Spinal cord (tissue), 10 donors: ENCODE data around the gene ASIC3. TPM values are rescaled to one million over a fixed set of nuclear protein-coding genes. Genes with fewer than 3 reads are reported as not detected.

Experiments used
- DNase-seq, 6 donors: peaks; one replicate each; pipeline versions ENCODE4 v3.0.0 to v3.0.0-alpha.2; 2013 to 2015; ENCODE audit warnings: low spot score in 6 of 6, low read depth in 4 of 6
- H3K27ac ChIP-seq: one replicate; pipeline ENCODE4 v1.5.1; 2013; ENCODE audit warnings: low read depth, low read length, control low read depth
- H3K27me3 ChIP-seq: one replicate; pipeline ENCODE4 v1.6.1; 2013; ENCODE audit warnings: low read length; ENCODE audit not compliant: control insufficient read depth, insufficient read depth
- H3K36me3 ChIP-seq: one replicate; pipeline ENCODE4 v1.6.1; 2013; ENCODE audit warnings: low read length; ENCODE audit not compliant: control insufficient read depth, insufficient read depth
- H3K4me1 ChIP-seq: one replicate; pipeline ENCODE4 v1.6.1; 2013; ENCODE audit warnings: low read length; ENCODE audit not compliant: control insufficient read depth, insufficient read depth
- H3K4me3 ChIP-seq: one replicate; pipeline ENCODE4 v1.5.1; 2013; ENCODE audit warnings: low read depth, low read length, control low read depth
- H3K9me3 ChIP-seq: one replicate; pipeline ENCODE4 v1.6.1; 2013; ENCODE audit warnings: low read length; ENCODE audit not compliant: control insufficient read depth, insufficient read depth
- WGBS: methylation state at CpG from one replicate; pipeline ENCODE4 v1.1.5; 2013; ENCODE audit warnings: missing lambda C conversion rate; ENCODE audit not compliant: insufficient coverage; 5-methylcytosine and 5-hydroxymethylcytosine counted together
- polyA plus RNA-seq, 2 donors: library from polyadenylated mRNA; unstranded; fragments of 120-200 nt; gene quantifications; one replicate each; pipeline ENCODE4 v1.2.1, GENCODE V29; 2013; ENCODE audit not compliant: insufficient read length in 2 of 2
- total RNA-seq, 2 donors: library from RNA; depleted of rRNA in 1 of 2; stranded (reverse); fragments of 120-200 nt in 1 of 2; fragments of >200 nt in 1 of 2; gene quantifications; one replicate each; pipeline versions ENCODE4 v1.2.3 to v1.2.4, GENCODE V29; 2013 to 2014
- donor health status: healthy.

The ASIC3 gene
- total and polyA plus RNA-seq, 4 donors = 1.5 to 18.0 (median 8.8) TPM

DNA sequence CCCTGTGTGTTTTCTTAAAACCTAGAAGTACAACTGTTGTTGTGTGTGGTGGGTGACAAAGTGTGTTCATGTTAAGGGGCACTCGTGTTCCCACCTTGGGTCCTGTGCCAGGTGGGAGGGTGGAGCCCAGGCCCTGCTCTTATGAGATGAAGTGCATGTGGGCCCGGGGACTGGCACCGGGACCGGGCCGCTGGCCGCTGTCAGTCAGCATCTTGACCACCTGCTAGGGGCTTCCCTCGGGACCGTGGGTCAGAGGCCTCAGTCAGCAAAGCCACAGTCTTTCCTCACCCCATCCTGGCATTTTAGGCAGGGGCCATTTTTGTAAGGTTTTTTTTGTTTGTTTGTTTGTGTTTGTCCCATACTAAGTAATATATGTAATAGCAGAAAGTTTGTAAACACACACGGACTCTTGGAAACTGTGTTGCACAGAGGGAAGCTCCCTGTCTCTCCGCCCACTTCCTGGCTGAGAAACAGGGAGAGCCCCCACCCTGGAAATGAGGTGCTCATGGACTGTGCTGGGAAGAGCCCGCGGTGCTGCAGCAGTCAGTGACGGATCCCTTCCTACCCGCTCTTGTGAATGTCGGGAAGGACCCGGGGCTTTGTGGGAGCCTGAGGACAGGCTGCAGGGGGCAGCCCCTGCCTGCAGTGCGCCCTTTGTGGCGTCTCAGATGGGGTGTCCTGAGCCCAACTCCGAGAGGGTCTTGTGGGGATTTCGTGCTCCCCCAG lies 51.3 kb downstream of the ASIC3 start:
- no peak overlapping the region for H3K4me3 ChIP-seq

DNA sequence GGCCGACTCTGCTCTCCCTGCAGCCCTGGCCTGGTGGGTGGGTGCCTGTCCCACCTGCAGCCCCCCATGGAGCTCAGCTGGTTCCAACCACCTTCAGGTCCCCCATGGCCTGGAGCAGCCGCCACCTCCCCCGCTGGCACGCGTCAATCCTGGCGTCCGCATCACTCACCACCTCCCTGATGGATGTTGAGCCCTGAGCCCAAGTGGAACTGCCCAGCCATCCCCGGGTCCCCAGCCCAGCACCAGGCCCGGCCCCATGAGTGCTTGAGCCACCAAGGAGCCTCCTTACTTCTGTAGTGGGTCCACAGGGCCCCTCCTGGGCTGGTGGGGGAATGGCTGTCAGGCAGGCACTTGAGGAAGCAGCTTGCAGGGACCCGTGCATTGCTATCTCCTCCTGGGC lies 52.6 kb downstream of the ASIC3 start:
- Histone ChIP-seq H3K27ac (no peak overlapping the region), H3K4me3 (no peak overlapping the region), H3K4me1 (peaks cover 13% of the 10 kb centered on the region), H3K9me3 (no peaks in the 10 kb centered on the region), H3K36me3 (peaks cover 40% of the 10 kb centered on the region), H3K27me3 (no peaks in the 10 kb centered on the region)
- no peak for DNase-seq
- 97% methylated on average over 10 of the region's 10 CpGs for WGBS

More for the DNA sequence above, 51.3 kb downstream of the ASIC3 start:
- H3K27ac ChIP-seq = no peak overlapping the region
- H3K4me1 ChIP-seq = peaks cover 17% of the 10 kb centered on the region
- H3K36me3 ChIP-seq = peaks cover 38% of the 10 kb centered on the region
- no peaks in the 10 kb centered on the region for H3K27me3 ChIP-seq
- no peak for DNase-seq
- 69% methylated on average over 15 of the region's 20 CpGs for WGBS
- no peaks in the 10 kb centered on the region for H3K9me3 ChIP-seq

DNA sequence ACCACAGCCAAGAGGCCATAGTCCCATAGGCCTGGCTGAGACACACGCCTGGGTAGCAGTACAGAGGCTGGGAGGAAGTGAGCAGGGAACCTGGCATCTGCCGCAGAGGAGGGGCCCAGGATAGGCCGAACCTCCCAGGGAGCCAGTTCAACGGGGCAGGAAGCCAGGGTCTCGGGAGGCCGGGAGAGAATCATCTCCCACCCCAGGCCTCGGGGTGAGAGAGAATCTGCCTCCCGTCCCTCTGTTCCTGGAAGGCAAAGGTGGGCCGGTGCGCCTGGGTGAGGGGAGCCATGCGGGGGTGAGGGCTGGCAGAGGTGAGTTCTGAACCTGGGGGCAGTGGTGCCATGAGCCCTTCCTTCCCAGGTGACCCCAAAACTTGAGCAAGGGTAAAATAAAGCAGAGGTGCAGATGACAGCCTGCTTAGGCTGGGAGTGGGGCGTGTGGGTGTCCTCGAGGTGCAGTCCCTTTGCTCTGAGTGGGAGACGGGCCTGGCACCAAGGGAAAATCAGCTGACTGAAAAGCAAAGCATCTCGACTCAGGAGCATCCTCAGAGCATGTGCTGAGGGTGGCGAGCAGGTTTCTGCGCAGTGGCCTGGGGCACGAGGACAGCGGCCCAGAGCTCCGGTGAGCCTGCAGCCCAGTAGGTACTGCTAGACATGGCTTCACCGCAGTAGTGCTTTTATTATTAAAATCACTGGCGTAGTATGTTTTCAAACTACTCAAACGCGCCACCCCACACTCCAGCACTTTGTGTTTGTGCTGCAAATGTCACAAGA lies 53.5 kb downstream of the ASIC3 start:
- Histone ChIP-seq H3K27me3 (no peaks in the 10 kb centered on the region), H3K4me3 (no peak overlapping the region), H3K4me1 (peaks cover 13% of the 10 kb centered on the region), H3K36me3 (peaks cover 36% of the 10 kb centered on the region), H3K9me3 (no peaks in the 10 kb centered on the region), H3K27ac (no peak overlapping the region)
- 85% methylated on average over 19 of the region's 24 CpGs for WGBS
- DNase-seq = no peak

Other genes starting within 250 kb of the ASIC3 start
- gene TMEM176B, start 248.2 kb upstream of the ASIC3 start, total RNA-seq = 10 to 100 TPM; 28.4 to 50.6 TPM
- gene TMEM176B, start 248.2 kb upstream of the ASIC3 start, polyA plus RNA-seq = 10 to 100 TPM; 21.7 to 24.2 TPM
- 10 to 100 TPM; 14.7 to 24.2 TPM for gene TMEM176A, start 247.8 kb upstream of the ASIC3 start, total RNA-seq
- gene TMEM176A, start 247.8 kb upstream of the ASIC3 start, polyA plus RNA-seq = 10 to 100 TPM; 13.6 to 17.1 TPM
- gene AOC1, start 196.0 kb upstream of the ASIC3 start, total RNA-seq = under 1 TPM in 1 of 2 donors, not detected in 1; 0.20 TPM
- under 1 TPM; 0.27 to 0.78 TPM for gene AOC1, start 196.0 kb upstream of the ASIC3 start, polyA plus RNA-seq
- gene KCNH2, start 70.2 kb upstream of the ASIC3 start, total RNA-seq = 10 to 100 TPM in 1 of 2 donors, 1 to 10 TPM in 1; 9.1 to 14.4 TPM
- gene KCNH2, start 70.2 kb upstream of the ASIC3 start, polyA plus RNA-seq = 10 to 100 TPM; 35.3 to 39.4 TPM
- gene NOS3, start 57.5 kb upstream of the ASIC3 start, total RNA-seq = 10 to 100 TPM in 1 of 2 donors, 1 to 10 TPM in 1; 2.4 to 13.4 TPM
- 10 to 100 TPM in 1 of 2 donors, 1 to 10 TPM in 1; 7.3 to 11.3 TPM for gene NOS3, start 57.5 kb upstream of the ASIC3 start, polyA plus RNA-seq
- gene ATG9B, start 24.0 kb upstream of the ASIC3 start, total RNA-seq = 1 to 10 TPM; 2.3 to 3.6 TPM
- 10 to 100 TPM; 20.6 to 21.3 TPM for gene ATG9B, start 24.0 kb upstream of the ASIC3 start, polyA plus RNA-seq
- gene ABCB8, start 20.1 kb upstream of the ASIC3 start, total RNA-seq = 10 to 100 TPM; 23.1 to 29.1 TPM
- gene ABCB8, start 20.1 kb upstream of the ASIC3 start, polyA plus RNA-seq = 10 to 100 TPM; 46.4 to 69.4 TPM
- gene CDK5, start 9.4 kb downstream of the ASIC3 start, total RNA-seq = 10 to 100 TPM; 33.3 to 42.8 TPM
- 10 to 100 TPM; 86.7 to 94.3 TPM for gene CDK5, start 9.4 kb downstream of the ASIC3 start, polyA plus RNA-seq
- gene SLC4A2, start 11.1 kb downstream of the ASIC3 start, total RNA-seq = 100 to 1,000 TPM in 1 of 2 donors, 10 to 100 TPM in 1; 27.5 to 101 TPM
- gene SLC4A2, start 11.1 kb downstream of the ASIC3 start, polyA plus RNA-seq = 10 to 100 TPM; 69.3 to 89.8 TPM
- gene FASTK, start 32.3 kb downstream of the ASIC3 start, total RNA-seq = 10 to 100 TPM; 30.9 to 60.2 TPM
- gene FASTK, start 32.3 kb downstream of the ASIC3 start, polyA plus RNA-seq = 10 to 100 TPM; 71.4 to 80.7 TPM
- 10 to 100 TPM in 1 of 2 donors, 1 to 10 TPM in 1; 8.5 to 25.0 TPM for gene TMUB1, start 35.0 kb downstream of the ASIC3 start, total RNA-seq
- gene TMUB1, start 35.0 kb downstream of the ASIC3 start, polyA plus RNA-seq = 10 to 100 TPM; 51.0 to 57.2 TPM
- gene AGAP3, start 37.9 kb downstream of the ASIC3 start, total RNA-seq = 10 to 100 TPM; 45.7 to 56.8 TPM
- 100 to 1,000 TPM; 212 to 247 TPM for gene AGAP3, start 37.9 kb downstream of the ASIC3 start, polyA plus RNA-seq
- gene GBX1, start 119.2 kb downstream of the ASIC3 start, total RNA-seq = 1 to 10 TPM; 1.3 to 2.4 TPM
- gene GBX1, start 119.2 kb downstream of the ASIC3 start, polyA plus RNA-seq = 1 to 10 TPM; 5.1 to 7.3 TPM
- gene ASB10, start 138.7 kb downstream of the ASIC3 start, total RNA-seq = not detected
- under 1 TPM in 1 of 2 donors, not detected in 1; 0.12 TPM for gene ASB10, start 138.7 kb downstream of the ASIC3 start, polyA plus RNA-seq
- not detected for gene H2BK1, start 162.0 kb downstream of the ASIC3 start, total RNA-seq
- gene H2BK1, start 162.0 kb downstream of the ASIC3 start, polyA plus RNA-seq = not detected
- gene ABCF2, start 178.7 kb downstream of the ASIC3 start, total RNA-seq = 10 to 100 TPM; 23.6 to 32.1 TPM
- 10 to 100 TPM; 35.8 to 38.3 TPM for gene ABCF2, start 178.7 kb downstream of the ASIC3 start, polyA plus RNA-seq
- gene CHPF2, start 184.0 kb downstream of the ASIC3 start, total RNA-seq = 10 to 100 TPM; 19.7 to 25.5 TPM
- gene CHPF2, start 184.0 kb downstream of the ASIC3 start, polyA plus RNA-seq = 10 to 100 TPM; 21.8 to 25.3 TPM
- gene SMARCD3, start 200.2 kb downstream of the ASIC3 start, total RNA-seq = 100 to 1,000 TPM in 1 of 2 donors, 10 to 100 TPM in 1; 84.2 to 119 TPM
- 100 to 1,000 TPM; 298 TPM for gene SMARCD3, start 200.2 kb downstream of the ASIC3 start, polyA plus RNA-seq